Thyroid gland (tissue), 4 donors: ENCODE measurements around the gene CHST8. TPM values are rescaled to one million over a fixed set of nuclear protein-coding genes. Genes with fewer than 3 reads are reported as not detected.

ENCODE experiments used
- DNase-seq, 2 donors: peaks; one replicate each; pipeline ENCODE4 v3.0.0-alpha.2; 2019
- H3K27ac ChIP-seq, 3 donors: fragments of 200-600 bp; sonication (generic); 1 replicate in 2 of 3; 2 replicates in 1 of 3; pipeline ENCODE4 v1.5.1; 2016 to 2019; ENCODE audit warnings: mild to moderate bottlenecking in 1 of 3, moderate library complexity in 1 of 3
- H3K27me3 ChIP-seq: fragments of 200-600 bp; sonication (generic); one replicate; pipeline ENCODE4 v1.5.1; 2019
- H3K36me3 ChIP-seq, 2 donors: fragments of 200-600 bp; sonication (generic); one replicate each; pipeline ENCODE4 v1.5.1; 2016 to 2019
- H3K4me1 ChIP-seq, 2 donors: fragments of 200-600 bp; sonication (generic); one replicate each; pipeline ENCODE4 v1.5.1; 2017 to 2019
- H3K4me3 ChIP-seq, 3 donors: fragments of 200-600 bp; sonication (generic); replicated peaks in 1 of 3; 1 replicate in 2 of 3; 2 replicates in 1 of 3; pipeline ENCODE4 v1.5.1; 2016; ENCODE audit warnings: mild to moderate bottlenecking in 1 of 3
- H3K9me3 ChIP-seq: fragments of 200-600 bp; sonication (generic); one replicate; pipeline ENCODE4 v1.5.1; 2017
- CTCF ChIP-seq, 6 experiments: fragments of 200-600 bp in 3 of 6; fragments of 450-650 bp in 3 of 6; sonication (generic) in 3 of 6; IDR thresholded peaks; one replicate each; pipeline ENCODE4 v1.5.1; 2016 to 2019; ENCODE audit warnings: antibody characterized with exemption in 6 of 6, mild to moderate bottlenecking in 2 of 6, inconsistent platforms in 1 of 6, moderate library complexity in 1 of 6
- POLR2A ChIP-seq, 2 donors: fragments of 450-650 bp; IDR thresholded peaks; one replicate each; pipeline ENCODE4 v1.6.1; 2017; ENCODE audit warnings: antibody characterized with exemption in 2 of 2, mild to moderate bottlenecking in 2 of 2, moderate library complexity in 1 of 2
- WGBS, 2 donors: methylation state at CpG; one replicate each; pipeline ENCODE4 v1.1.5; 2017; 5-methylcytosine and 5-hydroxymethylcytosine counted together
- intact Hi-C: fragments of 100-400 bp; cut with DNase I; formaldehyde crosslinking; loops from one replicate; pipeline ENCODE4 v1.15.1; 2023
- total RNA-seq, 4 donors: library from RNA; depleted of rRNA; stranded (reverse); fragments of >200 nt; gene quantifications; one replicate each; pipeline ENCODE4 v1.2.3, GENCODE V29; 2016

The CHST8 gene
- total RNA-seq, 4 donors from 2014 or later: 0.83 to 2.6 (median 1.4) TPM; not detected in 1

DNA sequence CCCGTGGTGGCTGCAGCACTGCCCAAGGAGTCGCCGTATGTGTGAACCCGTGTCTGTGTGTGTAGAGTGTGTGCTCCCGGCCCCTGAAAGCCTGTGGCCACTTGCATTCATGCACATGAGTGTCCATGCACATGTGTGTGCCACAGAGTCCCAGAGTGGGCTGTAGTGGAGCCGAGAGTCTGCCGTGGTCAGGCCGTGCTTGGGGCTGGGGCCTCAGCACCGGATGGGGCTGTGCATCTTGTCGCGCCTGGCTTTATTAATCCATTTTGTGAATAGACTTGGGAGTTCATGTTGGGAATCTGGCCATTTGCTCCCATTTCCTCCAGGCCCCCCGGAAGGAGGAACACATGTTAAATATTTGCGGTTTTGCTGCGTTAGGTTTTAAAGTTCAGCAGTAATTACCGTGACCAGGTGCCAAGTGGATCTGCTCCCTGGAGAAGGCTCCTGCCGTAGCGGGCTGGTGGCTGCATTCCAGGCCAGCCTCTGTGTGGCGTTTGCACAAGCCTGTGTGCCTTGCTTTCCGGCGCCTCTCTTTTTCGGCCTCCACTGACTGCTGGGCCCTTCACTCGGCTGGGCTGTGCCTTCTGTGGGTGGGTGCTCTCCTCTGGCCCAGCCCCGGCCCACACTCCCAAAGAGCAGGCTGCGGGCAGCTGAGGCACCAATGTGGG is 105.7 kb downstream of the CHST8 start:
- no peaks in the 10 kb centered on the region for H3K9me3 ChIP-seq
- 64 to 71% methylated on average over 10 to 23 of the region's 24 CpGs for WGBS, 2 donors
- intact Hi-C loops: no loop called here
- no peak overlapping the region for H3K4me3 ChIP-seq
- H3K4me1 ChIP-seq: no peaks in the 10 kb centered on the region
- H3K27ac ChIP-seq: no peak overlapping the region
- no peak for DNase-seq
- no peaks in the 10 kb centered on the region for H3K36me3 ChIP-seq
- no peaks in the 10 kb centered on the region for H3K27me3 ChIP-seq
- TF ChIP-seq CTCF (IDR thresholded peaks at IDR 0.05): no peak
- TF ChIP-seq POLR2A (IDR thresholded peaks at IDR 0.05): no peak

DNA sequence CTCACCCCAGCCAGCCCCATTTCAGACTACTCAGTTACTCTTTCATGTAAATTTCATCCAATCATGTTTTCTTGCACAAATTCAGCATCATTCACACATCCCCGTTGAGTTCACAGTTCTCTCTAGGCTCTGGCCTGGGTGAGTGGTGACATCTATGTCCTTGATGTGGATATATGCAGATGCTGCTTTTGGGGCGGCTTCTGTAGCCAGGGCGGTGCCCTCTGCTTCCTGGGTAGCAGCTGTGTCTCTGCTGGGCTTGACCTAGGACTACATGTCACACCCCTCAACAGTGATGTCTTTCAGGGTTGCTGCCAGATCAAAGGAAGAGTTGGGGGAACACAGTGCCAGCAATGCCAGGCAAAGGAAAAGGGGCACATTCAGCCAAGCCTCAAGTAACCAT is 106.4 kb downstream of the CHST8 start:
- no peaks in the 10 kb centered on the region for H3K4me1 ChIP-seq
- H3K27ac ChIP-seq: no peak overlapping the region
- H3K4me3 ChIP-seq: no peak overlapping the region
- DNase-seq: no peak
- intact Hi-C loops: no loop called here
- H3K27me3 ChIP-seq: no peaks in the 10 kb centered on the region
- no peaks in the 10 kb centered on the region for H3K36me3 ChIP-seq
- no peaks in the 10 kb centered on the region for H3K9me3 ChIP-seq
- WGBS, 2 donors: 73 to 82% methylated on average over 1 to 3 of the region's 3 CpGs
- no peak for TF ChIP-seq POLR2A (IDR thresholded peaks at IDR 0.05)
- no peak for TF ChIP-seq CTCF (IDR thresholded peaks at IDR 0.05)

DNA sequence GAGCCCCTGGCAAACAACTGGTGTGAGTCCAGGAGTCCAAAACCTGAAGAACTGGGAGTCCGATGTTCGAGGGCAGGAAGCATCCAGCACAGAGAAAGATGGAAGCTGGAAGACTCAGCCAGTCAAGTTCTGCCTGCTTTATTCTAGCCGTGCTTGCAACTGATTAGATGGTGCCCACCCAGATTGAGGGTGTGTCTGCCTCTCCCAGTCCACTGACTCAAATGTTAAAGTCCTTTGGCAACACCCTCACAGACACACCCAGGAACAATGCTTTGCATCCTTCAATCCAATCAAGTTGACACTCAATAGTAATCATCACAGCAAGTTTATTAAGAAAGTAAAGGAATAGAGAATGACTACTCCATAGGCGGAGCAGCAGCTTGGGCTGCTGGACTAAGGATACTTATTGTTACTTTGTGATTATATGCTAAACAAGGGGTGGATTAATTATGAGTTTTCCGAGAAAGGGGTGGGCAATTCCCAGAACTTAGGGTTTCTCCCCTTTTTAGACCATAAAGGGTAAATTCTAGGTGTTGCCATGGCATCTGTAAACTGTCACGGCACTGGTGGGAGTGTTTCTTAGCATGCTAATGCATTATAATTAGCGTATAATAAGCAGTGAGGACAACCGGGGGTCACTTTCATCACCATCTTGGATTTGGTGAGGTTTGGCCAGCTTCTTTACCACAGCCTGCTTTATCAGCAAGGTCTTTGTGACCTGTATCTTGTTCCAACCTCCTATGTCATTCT is 109.3 kb downstream of the CHST8 start:
- no peaks in the 10 kb centered on the region for H3K9me3 ChIP-seq
- no peaks in the 10 kb centered on the region for H3K27me3 ChIP-seq
- intact Hi-C loops: no loop called here
- WGBS, 2 donors: 79 to 89% methylated on average over 8 of the region's 8 CpGs
- H3K4me1 ChIP-seq: no peaks in the 10 kb centered on the region
- TF ChIP-seq POLR2A (IDR thresholded peaks at IDR 0.05): no peak
- no peak for TF ChIP-seq CTCF (IDR thresholded peaks at IDR 0.05)
- no peak for DNase-seq
- H3K36me3 ChIP-seq: no peaks in the 10 kb centered on the region
- H3K27ac ChIP-seq: no peak overlapping the region
- H3K4me3 ChIP-seq: no peak overlapping the region

DNA sequence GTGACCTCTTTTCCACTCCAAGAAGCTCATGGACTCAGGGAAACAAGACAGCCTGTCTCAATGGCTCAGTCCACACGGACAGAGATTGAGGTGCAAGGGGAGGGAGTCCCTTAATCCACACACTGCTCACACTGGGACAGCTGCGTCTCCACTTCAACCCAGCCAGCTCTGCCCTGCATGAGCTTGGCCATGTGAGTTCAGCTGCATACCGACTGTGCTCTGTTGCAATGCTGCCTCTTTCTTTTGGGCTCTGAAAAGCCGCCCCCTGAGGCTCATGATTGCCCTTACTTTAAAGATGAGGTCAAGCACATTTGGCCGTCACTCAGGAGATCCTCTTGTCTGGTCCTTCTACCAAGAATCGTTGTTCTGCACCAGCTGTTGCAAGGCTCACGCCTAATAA is 110.1 kb downstream of the CHST8 start:
- Histone ChIP-seq H3K27me3 (no peaks in the 10 kb centered on the region), H3K4me1 (no peaks in the 10 kb centered on the region), H3K27ac (no peak overlapping the region), H3K4me3 (no peak overlapping the region), H3K36me3 (no peaks in the 10 kb centered on the region), H3K9me3 (no peaks in the 10 kb centered on the region)
- TF ChIP-seq CTCF (IDR thresholded peaks at IDR 0.05): no peak
- no peak for DNase-seq
- WGBS, 2 donors: 52 to 55% methylated on average over 6 to 7 of the region's 7 CpGs
- intact Hi-C loops: no loop called here

- Histone ChIP-seq H3K27me3 (no peaks in the 10 kb centered on the region), H3K27ac (no peak overlapping the region), H3K36me3 (no peaks in the 10 kb centered on the region), H3K4me3 (no peak overlapping the region), H3K9me3 (no peaks in the 10 kb centered on the region), H3K4me1 (no peaks in the 10 kb centered on the region)
- peak in 1 of 2 donors; percentile 25 for DNase-seq
- 40 to 41% methylated on average over 3 of the region's 3 CpGs for WGBS, 2 donors
- intact Hi-C loops: no loop called here
- TF ChIP-seq CTCF (IDR thresholded peaks at IDR 0.05) (no peak), POLR2A (IDR thresholded peaks at IDR 0.05) (no peak)
Observed at GRCh38 chr19:33734913-33735312, 113.2 kb downstream of the CHST8 start.
